Measurements from ENCODE around the gene SLC40A1. TPM values are rescaled to one million over a fixed set of nuclear protein-coding genes. Genes with fewer than 3 reads are reported as not detected.

The SLC40A1 gene, protein sequence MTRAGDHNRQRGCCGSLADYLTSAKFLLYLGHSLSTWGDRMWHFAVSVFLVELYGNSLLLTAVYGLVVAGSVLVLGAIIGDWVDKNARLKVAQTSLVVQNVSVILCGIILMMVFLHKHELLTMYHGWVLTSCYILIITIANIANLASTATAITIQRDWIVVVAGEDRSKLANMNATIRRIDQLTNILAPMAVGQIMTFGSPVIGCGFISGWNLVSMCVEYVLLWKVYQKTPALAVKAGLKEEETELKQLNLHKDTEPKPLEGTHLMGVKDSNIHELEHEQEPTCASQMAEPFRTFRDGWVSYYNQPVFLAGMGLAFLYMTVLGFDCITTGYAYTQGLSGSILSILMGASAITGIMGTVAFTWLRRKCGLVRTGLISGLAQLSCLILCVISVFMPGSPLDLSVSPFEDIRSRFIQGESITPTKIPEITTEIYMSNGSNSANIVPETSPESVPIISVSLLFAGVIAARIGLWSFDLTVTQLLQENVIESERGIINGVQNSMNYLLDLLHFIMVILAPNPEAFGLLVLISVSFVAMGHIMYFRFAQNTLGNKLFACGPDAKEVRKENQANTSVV
- total RNA-seq = 1 to 10 TPM; 4.7 to 4.8 TPM

DNA sequence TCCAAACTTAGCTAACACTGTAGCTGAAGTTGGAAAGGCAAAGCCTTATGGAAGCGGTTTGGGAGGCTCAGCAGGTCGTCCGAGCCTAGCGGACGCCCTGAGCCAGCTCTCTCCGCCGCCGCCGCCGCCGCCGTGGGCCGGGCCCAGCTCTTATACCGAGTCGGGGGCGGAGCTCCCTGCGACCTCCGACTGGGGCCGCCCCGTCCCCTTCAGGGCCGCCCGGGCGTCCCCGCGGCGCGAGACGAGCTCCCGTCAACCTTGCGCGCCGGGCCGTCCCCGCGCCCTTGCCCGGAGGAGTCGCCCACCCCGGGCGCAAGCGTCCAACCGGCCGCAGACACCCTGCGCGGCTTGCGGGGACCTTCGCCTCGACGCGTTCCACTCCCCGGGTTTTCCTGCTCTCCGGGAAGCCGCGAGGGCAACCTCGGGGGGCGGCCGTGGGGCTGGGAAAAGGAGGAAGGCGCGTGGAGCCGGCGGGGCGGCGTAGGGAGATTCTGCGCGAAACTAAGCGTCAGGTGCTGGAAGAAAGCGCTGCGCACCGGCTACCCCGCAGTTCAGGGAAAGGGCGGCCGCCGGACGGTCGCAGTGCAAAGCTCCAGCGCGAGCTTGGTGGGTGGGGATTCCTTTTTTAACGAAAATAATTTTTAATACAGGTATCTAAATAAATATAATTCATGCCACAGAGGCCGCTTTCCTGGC lies at the start of gene SLC40A1:
Gene SLC40A1 (minus strand): TSS at position 129 of the 696 bp plus-strand sequence. CDS start 326 bp downstream, outside the sequence.
- Mint-ChIP-seq H3K4me1 (ENCODE audit: low read depth) (peaks cover 42% of the 10 kb centered on the region), H3K9me3 (no peaks in the 10 kb centered on the region), H3K27me3 (peaks cover 4% of the 10 kb centered on the region), H3K27ac (peak within 1 kb of the TSS; percentile 77), H3K4me3 (peak within 1 kb of the TSS; percentile 83), H3K36me3 (no peaks in the 10 kb centered on the region)
- ChIA-PET POLR2A (interaction anchor here (0.9 to 1.6 kb wide), 3 partner anchors 10 to 138 kb away, joined by 4 to 6 read pairs (median 4); no protein-coding TSS in a partner anchor), CTCF (interaction anchor here (0.8 to 1.8 kb wide), 4 partner anchors 11 to 81 kb away, joined by 3 to 7 read pairs (median 4); no protein-coding TSS in a partner anchor)
- intact Hi-C loops (cut with micrococcal nuclease) = loop anchor here (1.0 to 10.0 kb wide), 7 partner anchors 61 to 276 kb away; partner anchors contain the start of genes ORMDL1, PMS1 and WDR75
- peak; percentile 75 for DNase-seq

DNA sequence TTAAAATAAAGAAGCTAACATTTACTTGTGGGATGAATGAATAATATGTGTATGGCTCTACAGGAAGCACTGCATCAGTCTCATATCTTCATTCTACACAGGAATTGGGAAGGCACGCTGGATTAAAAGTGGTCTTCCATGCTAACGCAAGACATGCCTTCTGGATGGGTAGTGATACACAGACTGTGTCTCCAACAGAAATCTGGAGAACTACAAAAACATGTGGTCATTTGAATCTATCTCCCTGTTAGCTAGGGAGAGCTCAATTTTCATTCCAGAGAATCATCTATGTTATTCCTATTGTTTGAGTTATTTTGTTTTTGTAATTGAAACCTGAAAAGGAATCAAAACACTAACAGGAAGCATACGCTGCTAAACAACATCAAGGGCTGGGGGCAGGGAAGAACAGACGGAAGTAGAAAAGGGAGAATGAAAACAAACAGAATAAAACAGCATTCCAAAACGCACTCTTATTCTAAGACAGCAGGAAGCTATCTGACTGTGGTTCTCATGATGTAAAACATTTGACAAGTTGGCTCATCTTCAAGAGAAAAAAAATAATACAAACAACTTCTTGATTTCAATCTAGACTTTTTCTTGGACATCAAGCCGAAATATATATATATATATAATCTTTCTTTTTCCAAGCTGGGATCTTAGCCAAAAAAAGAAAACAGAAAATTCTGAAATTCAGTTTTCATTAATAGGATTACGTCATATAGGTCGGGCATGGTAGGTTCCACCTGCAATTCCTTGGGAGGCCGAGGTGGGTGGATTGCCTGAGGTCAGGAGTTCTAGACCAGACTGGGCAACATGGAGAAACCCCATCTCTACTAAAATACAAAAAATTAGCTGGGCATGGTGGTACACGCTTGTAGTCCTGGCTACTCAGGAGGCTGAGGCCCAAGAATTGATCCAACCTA lies 49.2 kb upstream of the SLC40A1 start:
- Mint-ChIP-seq H3K27me3 (no peaks in the 10 kb centered on the region), H3K4me3 (no peak overlapping the region), H3K36me3 (no peaks in the 10 kb centered on the region), H3K4me1 (ENCODE audit: low read depth) (peaks cover 2% of the 10 kb centered on the region), H3K27ac (no peak overlapping the region), H3K9me3 (no peaks in the 10 kb centered on the region)
- ChIA-PET POLR2A (no interaction called here), CTCF (no interaction called here)
- no peak for DNase-seq
- intact Hi-C loops (cut with micrococcal nuclease) = no loop called here

DNA sequence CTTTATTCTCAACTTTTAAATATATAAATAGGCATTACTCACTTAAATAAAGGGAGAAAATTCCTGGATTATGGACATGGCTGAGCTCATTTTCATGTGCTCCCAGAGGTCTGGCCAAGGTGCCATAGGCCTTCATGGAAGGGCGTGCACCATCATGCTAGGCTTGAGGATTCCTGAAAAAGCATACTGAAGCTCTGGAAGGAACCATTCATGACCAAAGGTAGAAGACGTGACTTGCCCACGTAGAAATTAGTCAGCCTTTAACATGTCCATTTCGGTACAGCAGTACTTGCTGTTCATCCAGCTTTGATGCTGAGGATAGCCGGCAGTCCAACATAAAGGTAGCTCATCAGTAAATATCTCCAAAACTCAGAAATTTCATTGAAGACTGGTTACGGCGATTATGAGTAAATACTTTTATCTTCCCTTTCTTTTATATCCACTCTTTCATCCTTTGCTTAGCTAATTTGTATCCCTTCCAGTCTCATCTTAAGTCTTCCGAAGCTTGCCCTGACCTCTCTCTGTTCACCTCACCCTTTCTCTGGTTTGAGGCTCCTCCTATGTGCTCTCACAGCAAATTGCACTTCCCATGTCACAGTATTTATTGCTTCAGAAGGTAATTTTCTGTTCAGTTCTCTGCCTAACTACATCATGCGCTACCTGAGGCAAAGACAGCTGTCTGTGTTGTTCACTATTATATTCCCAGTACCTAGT lies 48.4 kb upstream of the SLC40A1 start:
- ChIA-PET CTCF (interaction anchor here (1.1 kb wide), 1 partner anchor 134 kb away, joined by 6 read pairs; the partner anchor contains the start of gene OSGEPL1), POLR2A (no interaction called here)
- peaks cover 6% of the 10 kb centered on the region for H3K4me1 Mint-ChIP-seq (ENCODE audit: low read depth)
- intact Hi-C loops (cut with micrococcal nuclease) = no loop called here
- DNase-seq = no peak
- H3K4me3 Mint-ChIP-seq = no peak overlapping the region
- H3K27ac Mint-ChIP-seq = no peak overlapping the region
- no peaks in the 10 kb centered on the region for H3K9me3 Mint-ChIP-seq
- H3K36me3 Mint-ChIP-seq = no peaks in the 10 kb centered on the region
- no peaks in the 10 kb centered on the region for H3K27me3 Mint-ChIP-seq

DNA sequence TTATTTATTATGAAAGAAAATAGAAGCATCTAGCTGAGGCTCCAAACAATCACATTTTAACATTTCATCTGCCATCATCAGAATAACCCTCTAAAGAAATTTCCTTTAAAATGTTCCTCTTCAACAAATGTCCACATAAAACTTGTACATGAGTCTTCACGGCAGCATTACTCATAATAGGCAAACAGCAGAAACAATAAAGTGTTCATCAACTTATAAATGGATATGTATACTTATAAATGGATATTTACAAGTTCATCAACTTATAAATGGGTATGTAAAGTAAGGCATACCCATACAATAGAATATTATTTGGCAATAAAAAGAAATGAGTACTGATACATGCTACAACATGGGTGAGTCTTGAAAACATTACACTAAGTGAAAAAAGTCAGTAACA lies 47.2 kb upstream of the SLC40A1 start:
- ChIA-PET CTCF (no interaction called here), POLR2A (no interaction called here)
- Mint-ChIP-seq H3K27ac (no peak overlapping the region), H3K4me1 (ENCODE audit: low read depth) (peaks cover 6% of the 10 kb centered on the region), H3K9me3 (no peaks in the 10 kb centered on the region), H3K27me3 (no peaks in the 10 kb centered on the region), H3K4me3 (no peak overlapping the region), H3K36me3 (no peaks in the 10 kb centered on the region)
- DNase-seq = no peak
- intact Hi-C loops (cut with micrococcal nuclease) = no loop called here

DNA sequence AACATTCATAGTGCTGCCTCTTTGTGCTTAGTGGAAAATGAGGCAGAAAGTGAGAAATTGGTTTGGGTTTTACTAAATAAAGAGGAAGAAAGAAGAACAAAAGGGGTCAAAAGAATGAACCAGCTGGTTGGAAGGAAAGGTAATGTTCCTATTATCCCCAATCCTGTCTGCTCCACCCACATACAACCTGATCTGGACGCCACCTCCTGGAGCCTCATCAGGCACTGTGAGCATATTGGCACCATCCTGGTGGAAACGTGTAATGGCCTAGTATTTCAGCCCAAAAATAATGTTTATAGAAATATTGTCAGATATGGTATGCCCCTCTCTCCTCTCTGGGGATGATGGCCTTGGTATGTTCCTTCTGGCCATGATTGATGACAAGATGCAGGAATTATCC lies 45.0 kb upstream of the SLC40A1 start:
- CTCF ChIA-PET = no interaction called here
- DNase-seq = no peak
- H3K36me3 Mint-ChIP-seq = no peaks in the 10 kb centered on the region
- no peak overlapping the region for H3K27ac Mint-ChIP-seq
- H3K4me1 Mint-ChIP-seq (ENCODE audit: low read depth) = peaks cover 8% of the 10 kb centered on the region
- H3K27me3 Mint-ChIP-seq = no peaks in the 10 kb centered on the region
- no peak overlapping the region for H3K4me3 Mint-ChIP-seq
- intact Hi-C loops (cut with micrococcal nuclease) = no loop called here
- POLR2A ChIA-PET = no interaction called here
- H3K9me3 Mint-ChIP-seq = no peaks in the 10 kb centered on the region

DNA sequence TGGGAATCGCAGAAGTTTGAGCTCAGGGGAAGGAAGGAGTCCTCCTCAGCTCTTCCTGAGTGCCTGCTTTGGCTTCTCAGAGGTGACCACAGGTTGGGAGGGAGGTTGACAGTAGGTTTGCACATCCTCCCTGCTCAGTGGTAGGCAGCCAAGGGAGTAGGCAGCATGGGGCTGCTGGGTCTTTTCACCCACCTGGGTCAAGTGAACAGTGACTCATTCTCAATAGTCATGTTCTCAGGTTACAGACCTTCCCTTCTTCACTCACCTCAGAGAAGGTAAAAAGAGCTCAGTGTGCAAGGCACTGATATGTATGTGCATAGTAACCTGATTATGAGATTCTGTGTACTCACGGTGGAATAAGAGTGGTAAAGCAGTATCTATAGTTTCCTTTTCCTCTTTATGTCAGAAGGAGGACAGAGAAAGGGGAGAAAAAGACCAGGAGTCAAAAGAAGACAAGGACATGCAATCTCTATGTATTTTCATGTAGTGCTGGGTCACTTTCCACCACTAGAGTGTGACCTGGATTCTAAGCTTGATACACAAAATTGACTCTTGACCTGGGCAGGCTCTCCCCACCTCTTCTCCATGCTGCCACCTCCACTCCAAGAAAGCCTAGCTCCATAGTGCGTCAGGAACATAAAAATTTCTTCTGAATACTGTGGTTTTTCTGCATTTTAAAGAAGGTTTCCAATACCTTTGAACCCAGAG lies 44.2 kb upstream of the SLC40A1 start:
- Mint-ChIP-seq H3K9me3 (no peaks in the 10 kb centered on the region), H3K36me3 (no peaks in the 10 kb centered on the region), H3K27ac (no peak overlapping the region), H3K4me1 (ENCODE audit: low read depth) (peaks cover 8% of the 10 kb centered on the region), H3K27me3 (no peaks in the 10 kb centered on the region), H3K4me3 (no peak overlapping the region)
- ChIA-PET POLR2A (no interaction called here), CTCF (interaction anchor here (0.7 to 1.3 kb wide), 2 partner anchors 8 to 36 kb away, joined by 3 to 4 read pairs; no protein-coding TSS in a partner anchor)
- DNase-seq = no peak
- intact Hi-C loops (cut with micrococcal nuclease) = no loop called here

DNA sequence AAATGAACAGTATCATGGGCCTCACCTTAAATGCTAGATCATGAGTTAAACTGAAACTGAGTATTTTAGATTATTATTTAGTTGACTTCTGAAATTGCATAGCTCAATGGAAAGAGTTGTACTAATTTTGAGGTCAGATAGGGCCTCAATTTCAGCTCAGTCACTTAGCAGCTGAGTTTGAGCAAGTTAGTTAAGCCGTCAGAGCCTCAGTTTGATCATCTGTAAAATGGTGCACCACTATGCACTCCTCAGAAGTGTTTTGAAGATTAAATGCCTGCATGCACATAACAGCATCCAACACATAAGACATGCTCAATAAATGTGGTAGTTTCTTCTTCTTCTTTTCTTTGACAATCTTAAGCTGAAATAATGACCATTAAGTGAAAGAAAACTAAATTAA lies 42.5 kb upstream of the SLC40A1 start:
- Mint-ChIP-seq H3K9me3 (no peaks in the 10 kb centered on the region), H3K36me3 (no peaks in the 10 kb centered on the region), H3K27me3 (no peaks in the 10 kb centered on the region), H3K27ac (no peak overlapping the region), H3K4me3 (no peak overlapping the region), H3K4me1 (ENCODE audit: low read depth) (peaks cover 8% of the 10 kb centered on the region)
- DNase-seq = no peak
- ChIA-PET CTCF (no interaction called here), POLR2A (no interaction called here)
- intact Hi-C loops (cut with micrococcal nuclease) = no loop called here

DNA sequence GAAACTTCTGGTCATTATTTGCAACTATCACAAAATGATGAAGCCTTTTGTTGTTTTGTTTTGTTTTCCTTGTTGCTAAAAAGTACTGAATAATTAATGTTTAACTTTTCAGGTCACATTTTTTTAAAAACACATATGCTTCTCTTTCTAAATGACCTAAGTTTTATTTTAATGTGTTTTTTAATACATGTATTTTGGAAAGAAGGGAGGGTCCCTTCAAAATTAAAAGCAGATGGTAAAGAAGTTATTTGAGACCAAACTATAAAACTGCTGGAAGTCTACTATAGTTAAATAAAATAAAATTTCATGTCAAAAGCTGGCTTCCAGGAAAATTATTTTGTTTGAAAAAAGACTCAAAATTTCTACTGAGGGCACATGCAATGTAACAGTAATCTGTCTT lies 41.2 kb upstream of the SLC40A1 start:
- Mint-ChIP-seq H3K4me1 (ENCODE audit: low read depth) (peaks cover 8% of the 10 kb centered on the region), H3K4me3 (no peak overlapping the region), H3K9me3 (no peaks in the 10 kb centered on the region), H3K27me3 (no peaks in the 10 kb centered on the region), H3K27ac (no peak overlapping the region), H3K36me3 (no peaks in the 10 kb centered on the region)
- ChIA-PET POLR2A (no interaction called here), CTCF (no interaction called here)
- intact Hi-C loops (cut with micrococcal nuclease) = no loop called here
- no peak for DNase-seq

DNA sequence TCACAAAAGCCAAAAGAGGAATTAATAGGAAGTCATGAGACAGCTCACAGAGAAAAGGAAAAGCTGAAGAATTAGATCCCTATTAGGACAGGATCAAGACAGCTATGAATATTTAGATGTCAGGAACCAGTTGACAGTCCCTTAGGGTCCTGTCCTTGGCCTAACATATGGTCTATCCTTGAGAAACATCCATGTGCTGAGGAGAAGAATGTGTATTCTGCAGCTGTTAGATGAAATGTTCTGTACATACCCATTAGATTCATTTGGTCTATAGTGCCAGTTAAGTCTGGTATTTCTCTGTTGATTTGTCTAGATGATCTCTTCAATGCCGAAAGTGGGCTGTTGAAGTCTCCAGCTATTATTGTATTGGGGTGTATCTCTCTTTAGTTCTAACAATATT lies 37.6 kb upstream of the SLC40A1 start:
- peaks cover 2% of the 10 kb centered on the region for H3K4me1 Mint-ChIP-seq (ENCODE audit: low read depth)
- intact Hi-C loops (cut with micrococcal nuclease) = no loop called here
- H3K9me3 Mint-ChIP-seq = no peaks in the 10 kb centered on the region
- no peaks in the 10 kb centered on the region for H3K36me3 Mint-ChIP-seq
- ChIA-PET CTCF (interaction anchor here (1.8 kb wide), 1 partner anchor 16 kb away, joined by 4 read pairs; no protein-coding TSS in a partner anchor), POLR2A (no interaction called here)
- no peak for DNase-seq
- no peak overlapping the region for H3K27ac Mint-ChIP-seq
- no peaks in the 10 kb centered on the region for H3K27me3 Mint-ChIP-seq
- H3K4me3 Mint-ChIP-seq = no peak overlapping the region

DNA sequence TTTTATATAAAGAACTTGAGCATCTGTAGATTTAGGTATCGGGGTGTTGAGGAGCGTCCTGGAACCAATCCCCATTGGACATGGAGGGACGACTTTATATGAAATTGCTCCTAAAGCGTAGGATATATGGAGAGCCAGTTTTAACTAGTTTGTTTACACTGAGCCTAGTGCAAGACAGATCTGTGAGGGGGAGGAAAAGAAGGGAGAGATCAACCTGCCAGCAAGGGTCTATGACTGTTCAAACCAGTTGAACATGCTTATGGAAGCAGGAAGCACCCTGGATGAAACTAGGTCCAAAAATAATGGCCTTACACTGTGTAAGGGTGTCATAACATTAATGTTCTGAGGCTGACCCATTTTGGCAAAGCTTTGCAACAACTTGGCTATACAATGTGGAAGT lies 34.0 kb upstream of the SLC40A1 start:
- H3K4me3 Mint-ChIP-seq = no peak overlapping the region
- no peak overlapping the region for H3K27ac Mint-ChIP-seq
- H3K9me3 Mint-ChIP-seq = no peaks in the 10 kb centered on the region
- no peaks in the 10 kb centered on the region for H3K36me3 Mint-ChIP-seq
- DNase-seq = no peak
- intact Hi-C loops (cut with micrococcal nuclease) = no loop called here
- peaks cover 4% of the 10 kb centered on the region for H3K27me3 Mint-ChIP-seq
- ChIA-PET POLR2A (no interaction called here), CTCF (no interaction called here)
- no peaks in the 10 kb centered on the region for H3K4me1 Mint-ChIP-seq (ENCODE audit: low read depth)

Data from activated CD4-positive, alpha-beta memory T cell treated with anti-CD3 and anti-CD28 coated beads for 36 hours (primary cell).